WTC11 (cell line): ENCODE data around the gene ANKRD62. TPM values are rescaled to one million over a fixed set of nuclear protein-coding genes. Genes with fewer than 3 reads are reported as not detected.

Experiments used
- ATAC-seq: fragments of 200-7000 bp; cut with Tn5 transposase; 2 replicates; pipeline ENCODE4 v1.10.0; 2021; ENCODE audit warnings: mild to moderate bottlenecking, moderate library complexity
- CTCF ChIA-PET: fragments of 300-600 bp; sonication (Branson Sonifier 250); formaldehyde crosslinking; loops from one replicate; lab custom pipeline; 2021; ENCODE audit warnings: antibody characterized with exemption; lab: Charles Lee
- POLR2A ChIA-PET: fragments of 350-600 bp; sonication (Branson Sonifier 250); formaldehyde crosslinking; loops from one replicate; lab custom pipeline; 2021; ENCODE audit warnings: antibody characterized with exemption; lab: Charles Lee
- DNase-seq: peaks from one replicate; pipeline ENCODE4 v3.0.0; 2021; ENCODE audit warnings: low spot score
- H3K27ac Mint-ChIP-seq: 2 replicates; pipeline ENCODE4 v1.8.0; 2021; ENCODE audit warnings: mixed read lengths
- H3K27me3 Mint-ChIP-seq: 2 replicates; pipeline ENCODE4 v1.8.0; 2021; ENCODE audit warnings: low read depth, mild to moderate bottlenecking, moderate library complexity, mixed read lengths
- H3K36me3 Mint-ChIP-seq: 2 replicates; pipeline ENCODE4 v1.8.0; 2021; ENCODE audit warnings: mixed read lengths
- H3K4me1 Mint-ChIP-seq: 2 replicates; pipeline ENCODE4 v1.8.0; 2022; ENCODE audit warnings: mixed read lengths
- H3K4me3 Mint-ChIP-seq: 2 replicates; pipeline ENCODE4 v1.8.0; 2021; ENCODE audit warnings: mild to moderate bottlenecking, moderate library complexity, mixed read lengths
- H3K9me3 Mint-ChIP-seq: 2 replicates; pipeline ENCODE4 v1.8.0; 2021; ENCODE audit warnings: mixed read lengths
- AFF4 ChIP-seq: sonication (generic); formaldehyde crosslinking; IDR thresholded peaks from 2 replicates; pipeline ENCODE4 v1.8.1; 2023; ENCODE audit warnings: mild to moderate bottlenecking, missing genetic modification reagents, borderline replicate concordance
- ATF6 ChIP-seq: sonication (generic); formaldehyde crosslinking; IDR thresholded peaks from 2 replicates; pipeline ENCODE4 v1.8.1; 2023; ENCODE audit warnings: mild to moderate bottlenecking, missing genetic modification reagents
- CTCF ChIP-seq: fragments of 200-600 bp; IDR thresholded peaks from 2 replicates; pipeline ENCODE4 v1.8.0; 2022; ENCODE audit warnings: antibody characterized with exemption
- EMX1 ChIP-seq: fragments of 250-450 bp; sonication (Bioruptor Pico); IDR thresholded peaks from 2 replicates; pipeline ENCODE4 v1.8.0; 2021; ENCODE audit warnings: mild to moderate bottlenecking
- FOXJ3 ChIP-seq: sonication (generic); formaldehyde crosslinking; IDR thresholded peaks from 2 replicates; pipeline ENCODE4 v1.9.0; 2021; ENCODE audit warnings: missing genetic modification reagents, mild to moderate bottlenecking, borderline replicate concordance
- GTF2I ChIP-seq: fragments of 250-450 bp; sonication (Bioruptor Pico); conservative IDR thresholded peaks from 2 replicates; pipeline ENCODE4 v1.4.0; 2021; ENCODE audit warnings: mild to moderate bottlenecking
- KAT7 ChIP-seq: sonication (generic); formaldehyde crosslinking; IDR thresholded peaks from 2 replicates; pipeline ENCODE4 v1.8.1; 2023; ENCODE audit warnings: missing genetic modification reagents, mild to moderate bottlenecking, borderline replicate concordance
- NR1H2 ChIP-seq: sonication (generic); formaldehyde crosslinking; IDR thresholded peaks from 2 replicates; pipeline ENCODE4 v1.9.0; 2021; ENCODE audit warnings: mild to moderate bottlenecking, moderate library complexity, missing genetic modification reagents
- NR3C1 ChIP-seq: sonication (generic); formaldehyde crosslinking; conservative IDR thresholded peaks from 2 replicates; pipeline ENCODE4 v1.8.1; 2023; ENCODE audit warnings: low read depth, mild to moderate bottlenecking, missing genetic modification reagents
- PRDM15 ChIP-seq: sonication (generic); formaldehyde crosslinking; IDR thresholded peaks from 2 replicates; pipeline ENCODE4 v1.8.0; 2022; ENCODE audit warnings: missing genetic modification reagents
- SMAD3 ChIP-seq: sonication (generic); formaldehyde crosslinking; IDR thresholded peaks from 2 replicates; pipeline ENCODE4 v1.8.0; 2022; ENCODE audit warnings: missing genetic modification reagents, mild to moderate bottlenecking, borderline replicate concordance
- TCF7 ChIP-seq: sonication (generic); formaldehyde crosslinking; IDR thresholded peaks from 2 replicates; pipeline ENCODE4 v1.8.0; 2022; ENCODE audit warnings: mild to moderate bottlenecking, low read depth, missing genetic modification reagents, moderate library complexity
- ZBTB21 ChIP-seq: sonication (generic); formaldehyde crosslinking; IDR thresholded peaks from 2 replicates; pipeline ENCODE4 v1.8.1; 2023; ENCODE audit warnings: mild to moderate bottlenecking, missing genetic modification reagents, borderline replicate concordance
- ZMAT4 ChIP-seq: fragments of 250-450 bp; sonication (Bioruptor Pico); IDR thresholded peaks from 2 replicates; pipeline ENCODE4 v1.9.0; 2021; ENCODE audit warnings: mild to moderate bottlenecking
- ZNF138 ChIP-seq: sonication (generic); formaldehyde crosslinking; conservative IDR thresholded peaks from 2 replicates; pipeline ENCODE4 v1.8.1; 2022; ENCODE audit warnings: mild to moderate bottlenecking, moderate library complexity, missing genetic modification reagents
- ZNF232 ChIP-seq: sonication (generic); formaldehyde crosslinking; IDR thresholded peaks from 2 replicates; pipeline ENCODE4 v1.8.0; 2022; ENCODE audit warnings: mild to moderate bottlenecking, missing genetic modification reagents
- ZNF317 ChIP-seq: sonication (generic); formaldehyde crosslinking; IDR thresholded peaks from 2 replicates; pipeline ENCODE4 v1.8.1; 2023; ENCODE audit warnings: low read depth, mild to moderate bottlenecking, moderate library complexity, missing genetic modification reagents, borderline replicate concordance
- ZNF512 ChIP-seq: sonication (generic); formaldehyde crosslinking; IDR thresholded peaks from 2 replicates; pipeline ENCODE4 v1.8.1; 2022; ENCODE audit warnings: missing genetic modification reagents, borderline replicate concordance
- total RNA-seq: library from RNA; stranded (reverse); gene quantifications from 3 replicates; pipeline ENCODE4 v1.2.3, GENCODE V29; 2021

Gene ANKRD62
- total RNA-seq, 1 experiment from 2014 or later: not detected

- no peak for TF ChIP-seq AFF4 (CRISPR knock-in tag)
- TF ChIP-seq GTF2I: no peak
- TF ChIP-seq NR3C1 (CRISPR knock-in tag): no peak
- no peak for TF ChIP-seq ZNF512 (CRISPR knock-in tag)
- TF ChIP-seq KAT7 (CRISPR knock-in tag): no peak
- TF ChIP-seq ZNF232 (CRISPR knock-in tag): no peak
- TF ChIP-seq NR1H2 (CRISPR knock-in tag): no peak
- TF ChIP-seq ATF6: no peak
- TF ChIP-seq ZNF138 (CRISPR knock-in tag): no peak
- no peak for TF ChIP-seq TCF7 (CRISPR knock-in tag)
- TF ChIP-seq, all 79 proteins: peak for 0
These were observed 14.0 kb upstream of the ANKRD62 start (continued) for GRCh38 chr18:12079491-12080237.

- no peak for DNase-seq
These were observed 8.5 kb upstream of the ANKRD62 start for GRCh38 chr18:12085136-12085535.

More at GRCh38 chr18:12085136-12085535, 8.5 kb upstream of the ANKRD62 start:
- Mint-ChIP-seq H3K27me3 (no peaks in the 10 kb centered on the region), H3K36me3 (no peaks in the 10 kb centered on the region), H3K4me3 (no peak overlapping the region), H3K9me3 (no peaks in the 10 kb centered on the region), H3K4me1 (no peaks in the 10 kb centered on the region), H3K27ac (no peak overlapping the region)
- ATAC-seq: peak; percentile 39
- TF ChIP-seq ZNF317 (CRISPR knock-in tag) (no peak), EMX1 (CRISPR knock-in tag) (no peak), SMAD3 (CRISPR knock-in tag) (no peak), ZBTB21 (CRISPR knock-in tag) (no peak), PRDM15 (CRISPR knock-in tag) (no peak), CTCF (no peak), ZMAT4 (CRISPR knock-in tag) (no peak), FOXJ3 (CRISPR knock-in tag) (no peak), ATF6 (no peak)
- CTCF ChIA-PET: interaction anchor here (1.2 kb wide), 1 partner anchor 27 kb away, joined by 3 read pairs; no protein-coding TSS in a partner anchor
- POLR2A ChIA-PET: no interaction called here
